ENCODE results near the gene GABBR2.

GABBR2 gene

GRCh38 chr9:98707166-98708102 is 1.3 kb downstream of the GABBR2 start:
- Mint-ChIP-seq H3K27ac (no peak overlapping the region), H3K36me3 (ENCODE audit: low read depth) (no peaks in the 10 kb centered on the region), H3K9me3 (no peaks in the 10 kb centered on the region), H3K4me3 (no peak overlapping the region), H3K4me1 (ENCODE audit: low read depth) (peaks cover 12% of the 10 kb centered on the region), H3K27me3 (peaks cover 70% of the 10 kb centered on the region)
- no peak for DNase-seq

- peaks cover 73% of the 10 kb centered on the region for H3K27me3 Mint-ChIP-seq
- peaks cover 12% of the 10 kb centered on the region for H3K4me1 Mint-ChIP-seq (ENCODE audit: low read depth)
- H3K9me3 Mint-ChIP-seq, result no peaks in the 10 kb centered on the region
- no peak for DNase-seq
- H3K27ac Mint-ChIP-seq, result no peak overlapping the region
- H3K36me3 Mint-ChIP-seq (ENCODE audit: low read depth), result no peaks in the 10 kb centered on the region
- H3K4me3 Mint-ChIP-seq, result no peak overlapping the region
Measured at GRCh38 chr9:98706651-98707165, 2.0 kb downstream of the GABBR2 start.

- no peak overlapping the region for H3K27ac Mint-ChIP-seq
- no peak overlapping the region for H3K4me3 Mint-ChIP-seq
- H3K4me1 Mint-ChIP-seq (ENCODE audit: low read depth), result peaks cover 8% of the 10 kb centered on the region
- H3K36me3 Mint-ChIP-seq (ENCODE audit: low read depth), result no peaks in the 10 kb centered on the region
- peaks cover 60% of the 10 kb centered on the region for H3K27me3 Mint-ChIP-seq
- DNase-seq, result no peak
- H3K9me3 Mint-ChIP-seq, result no peaks in the 10 kb centered on the region
Measured at GRCh38 chr9:98702835-98703380, 5.8 kb downstream of the GABBR2 start.

GRCh38 chr9:98702340-98702739 is 6.4 kb downstream of the GABBR2 start:
- no peak for DNase-seq
- peaks cover 60% of the 10 kb centered on the region for H3K27me3 Mint-ChIP-seq
- no peaks in the 10 kb centered on the region for H3K9me3 Mint-ChIP-seq
- no peaks in the 10 kb centered on the region for H3K36me3 Mint-ChIP-seq (ENCODE audit: low read depth)
- H3K4me3 Mint-ChIP-seq, result no peak overlapping the region
- H3K27ac Mint-ChIP-seq, result no peak overlapping the region
- peaks cover 6% of the 10 kb centered on the region for H3K4me1 Mint-ChIP-seq (ENCODE audit: low read depth)

- DNase-seq, result no peak
- H3K27me3 Mint-ChIP-seq, result peaks cover 56% of the 10 kb centered on the region
- no peaks in the 10 kb centered on the region for H3K9me3 Mint-ChIP-seq
- no peaks in the 10 kb centered on the region for H3K36me3 Mint-ChIP-seq (ENCODE audit: low read depth)
- no peak overlapping the region for H3K27ac Mint-ChIP-seq
- H3K4me3 Mint-ChIP-seq, result no peak overlapping the region
- no peaks in the 10 kb centered on the region for H3K4me1 Mint-ChIP-seq (ENCODE audit: low read depth)
Measured at GRCh38 chr9:98701576-98701975, 7.2 kb downstream of the GABBR2 start.

GRCh38 chr9:98700801-98701200 is 7.9 kb downstream of the GABBR2 start:
- H3K27me3 Mint-ChIP-seq, result peaks cover 53% of the 10 kb centered on the region
- no peak overlapping the region for H3K4me3 Mint-ChIP-seq
- H3K9me3 Mint-ChIP-seq, result no peaks in the 10 kb centered on the region
- no peak for DNase-seq
- no peaks in the 10 kb centered on the region for H3K36me3 Mint-ChIP-seq (ENCODE audit: low read depth)
- H3K4me1 Mint-ChIP-seq (ENCODE audit: low read depth), result no peaks in the 10 kb centered on the region
- H3K27ac Mint-ChIP-seq, result no peak overlapping the region

GRCh38 chr9:98698856-98699255 is 9.9 kb downstream of the GABBR2 start:
- no peak for DNase-seq
- Mint-ChIP-seq H3K4me3 (no peak overlapping the region), H3K4me1 (ENCODE audit: low read depth) (no peaks in the 10 kb centered on the region), H3K27me3 (peaks cover 39% of the 10 kb centered on the region), H3K36me3 (ENCODE audit: low read depth) (no peaks in the 10 kb centered on the region), H3K9me3 (no peaks in the 10 kb centered on the region), H3K27ac (no peak overlapping the region)

GRCh38 chr9:98694943-98695342 is 13.8 kb downstream of the GABBR2 start:
- no peak overlapping the region for H3K4me3 Mint-ChIP-seq
- peaks cover 22% of the 10 kb centered on the region for H3K27me3 Mint-ChIP-seq
- no peak overlapping the region for H3K27ac Mint-ChIP-seq
- DNase-seq, result no peak
- H3K36me3 Mint-ChIP-seq (ENCODE audit: low read depth), result no peaks in the 10 kb centered on the region
- no peaks in the 10 kb centered on the region for H3K4me1 Mint-ChIP-seq (ENCODE audit: low read depth)
- no peaks in the 10 kb centered on the region for H3K9me3 Mint-ChIP-seq

GRCh38 chr9:98692392-98692791 is 16.3 kb downstream of the GABBR2 start:
- Mint-ChIP-seq H3K9me3 (no peaks in the 10 kb centered on the region), H3K36me3 (ENCODE audit: low read depth) (no peaks in the 10 kb centered on the region), H3K4me3 (no peak overlapping the region), H3K27me3 (peaks cover 11% of the 10 kb centered on the region), H3K27ac (no peak overlapping the region), H3K4me1 (ENCODE audit: low read depth) (no peaks in the 10 kb centered on the region)
- DNase-seq, result no peak

- H3K27ac Mint-ChIP-seq, result no peak overlapping the region
- no peaks in the 10 kb centered on the region for H3K9me3 Mint-ChIP-seq
- no peaks in the 10 kb centered on the region for H3K36me3 Mint-ChIP-seq (ENCODE audit: low read depth)
- H3K27me3 Mint-ChIP-seq, result peaks cover 11% of the 10 kb centered on the region
- no peak overlapping the region for H3K4me3 Mint-ChIP-seq
- DNase-seq, result no peak
- no peaks in the 10 kb centered on the region for H3K4me1 Mint-ChIP-seq (ENCODE audit: low read depth)
Measured at GRCh38 chr9:98691890-98692289, 16.8 kb downstream of the GABBR2 start.

- no peaks in the 10 kb centered on the region for H3K4me1 Mint-ChIP-seq (ENCODE audit: low read depth)
Measured at GRCh38 chr9:98690686-98691085, 18.0 kb downstream of the GABBR2 start.

GRCh38 chr9:98688710-98689495 is 19.8 kb downstream of the GABBR2 start:
- no peak overlapping the region for H3K27ac Mint-ChIP-seq
- H3K27me3 Mint-ChIP-seq, result no peaks in the 10 kb centered on the region
- H3K4me3 Mint-ChIP-seq, result no peak overlapping the region
- H3K9me3 Mint-ChIP-seq, result no peaks in the 10 kb centered on the region
- H3K4me1 Mint-ChIP-seq (ENCODE audit: low read depth), result no peaks in the 10 kb centered on the region
- no peak for DNase-seq
- no peaks in the 10 kb centered on the region for H3K36me3 Mint-ChIP-seq (ENCODE audit: low read depth)

More at GRCh38 chr9:98690686-98691085, 18.0 kb downstream of the GABBR2 start:
- H3K27ac Mint-ChIP-seq, result no peak overlapping the region
- H3K36me3 Mint-ChIP-seq (ENCODE audit: low read depth), result no peaks in the 10 kb centered on the region
- no peaks in the 10 kb centered on the region for H3K9me3 Mint-ChIP-seq
- no peak overlapping the region for H3K4me3 Mint-ChIP-seq
- peaks cover 3% of the 10 kb centered on the region for H3K27me3 Mint-ChIP-seq
- DNase-seq, result no peak

- Mint-ChIP-seq H3K27ac (no peak overlapping the region), H3K4me1 (ENCODE audit: low read depth) (no peaks in the 10 kb centered on the region), H3K4me3 (no peak overlapping the region), H3K9me3 (no peaks in the 10 kb centered on the region), H3K27me3 (no peaks in the 10 kb centered on the region), H3K36me3 (ENCODE audit: low read depth) (no peaks in the 10 kb centered on the region)
- no peak for DNase-seq
Measured at GRCh38 chr9:98687911-98688310, 20.8 kb downstream of the GABBR2 start.

- H3K4me3 Mint-ChIP-seq, result no peak overlapping the region
- no peaks in the 10 kb centered on the region for H3K9me3 Mint-ChIP-seq
- DNase-seq, result no peak
- no peaks in the 10 kb centered on the region for H3K36me3 Mint-ChIP-seq (ENCODE audit: low read depth)
- H3K4me1 Mint-ChIP-seq (ENCODE audit: low read depth), result no peaks in the 10 kb centered on the region
- no peaks in the 10 kb centered on the region for H3K27me3 Mint-ChIP-seq
- no peak overlapping the region for H3K27ac Mint-ChIP-seq
Measured at GRCh38 chr9:98686961-98687855, 21.5 kb downstream of the GABBR2 start.

Data from activated T-cell treated with anti-CD3 and anti-CD28 coated beads, Interleukin-2, amount 50 U/mL, for 24 hours (primary cell).